Mesothelial cell of epicardium (in vitro differentiated cells): ENCODE results near the gene CDH4. TPM values are rescaled to one million over a fixed set of nuclear protein-coding genes. Genes with fewer than 3 reads are reported as not detected.
A peak's percentile ranks its signal among the peaks of the same experiment; 100 is the strongest.

ENCODE experiments used
- DNase-seq, 2 experiments: peaks; one replicate each; pipeline ENCODE4 v3.0.0; 2021; ENCODE audit warnings: low spot score in 2 of 2; ENCODE audit not compliant: unreplicated experiment in 2 of 2
- H3K27ac Mint-ChIP-seq: 2 replicates; pipeline ENCODE4 v1.8.0; 2021; ENCODE audit warnings: mixed read lengths
- H3K27me3 Mint-ChIP-seq: 2 replicates; pipeline ENCODE4 v1.8.0; 2021; ENCODE audit warnings: low read depth, mixed read lengths
- H3K36me3 Mint-ChIP-seq: 2 replicates; pipeline ENCODE4 v1.8.0; 2021; ENCODE audit warnings: mixed read lengths
- H3K4me1 Mint-ChIP-seq: 2 replicates; pipeline ENCODE4 v1.8.0; 2021; ENCODE audit warnings: mixed read lengths
- H3K4me3 Mint-ChIP-seq: 2 replicates; pipeline ENCODE4 v1.8.0; 2021; ENCODE audit warnings: mild to moderate bottlenecking, moderate library complexity, mixed read lengths
- H3K9me3 Mint-ChIP-seq: 2 replicates; pipeline ENCODE4 v1.8.0; 2021; ENCODE audit warnings: mixed read lengths
- total RNA-seq: library from RNA; stranded (reverse); gene quantifications from 3 replicates; pipeline ENCODE4 v1.2.1, GENCODE V29; 2021
- TF ChIP-seq, protein P1 (sequence below): fragments of 200-600 bp; sonication (generic); IDR thresholded peaks from one replicate; pipeline ENCODE4 v1.5.0; 2021; ENCODE audit warnings: antibody characterized with exemption; ENCODE audit not compliant: unreplicated experiment

The CDH4 gene
- total RNA-seq, 1 donor from 2014 or later = 1.1 TPM

DNA sequence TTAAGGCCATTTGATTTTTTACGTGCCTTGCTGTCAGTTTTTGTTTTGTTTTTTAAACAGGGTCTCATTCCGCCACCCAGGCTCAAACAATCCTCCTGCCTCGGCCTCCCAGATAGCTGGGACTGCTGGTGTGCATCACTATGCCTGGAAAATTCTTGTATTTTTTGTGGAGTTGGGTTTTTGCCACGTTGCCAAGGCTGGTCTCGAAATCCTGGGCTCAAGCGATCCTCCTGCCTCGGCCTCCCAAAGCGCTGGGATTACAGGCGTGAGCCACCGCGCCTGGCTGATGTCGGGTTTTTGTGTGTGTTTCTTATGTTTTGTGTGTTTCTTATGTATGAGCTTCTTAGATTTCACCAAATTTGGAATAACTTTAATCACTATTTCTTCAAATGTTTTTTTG is 708.8 kb downstream of the CDH4 start:
- Mint-ChIP-seq H3K4me1 (no peaks in the 10 kb centered on the region), H3K4me3 (no peak overlapping the region), H3K27me3 (peaks cover 3% of the 10 kb centered on the region), H3K27ac (no peak overlapping the region), H3K36me3 (no peaks in the 10 kb centered on the region), H3K9me3 (peaks cover 4% of the 10 kb centered on the region)
- no peak for DNase-seq
- TF ChIP-seq, protein P1, sequence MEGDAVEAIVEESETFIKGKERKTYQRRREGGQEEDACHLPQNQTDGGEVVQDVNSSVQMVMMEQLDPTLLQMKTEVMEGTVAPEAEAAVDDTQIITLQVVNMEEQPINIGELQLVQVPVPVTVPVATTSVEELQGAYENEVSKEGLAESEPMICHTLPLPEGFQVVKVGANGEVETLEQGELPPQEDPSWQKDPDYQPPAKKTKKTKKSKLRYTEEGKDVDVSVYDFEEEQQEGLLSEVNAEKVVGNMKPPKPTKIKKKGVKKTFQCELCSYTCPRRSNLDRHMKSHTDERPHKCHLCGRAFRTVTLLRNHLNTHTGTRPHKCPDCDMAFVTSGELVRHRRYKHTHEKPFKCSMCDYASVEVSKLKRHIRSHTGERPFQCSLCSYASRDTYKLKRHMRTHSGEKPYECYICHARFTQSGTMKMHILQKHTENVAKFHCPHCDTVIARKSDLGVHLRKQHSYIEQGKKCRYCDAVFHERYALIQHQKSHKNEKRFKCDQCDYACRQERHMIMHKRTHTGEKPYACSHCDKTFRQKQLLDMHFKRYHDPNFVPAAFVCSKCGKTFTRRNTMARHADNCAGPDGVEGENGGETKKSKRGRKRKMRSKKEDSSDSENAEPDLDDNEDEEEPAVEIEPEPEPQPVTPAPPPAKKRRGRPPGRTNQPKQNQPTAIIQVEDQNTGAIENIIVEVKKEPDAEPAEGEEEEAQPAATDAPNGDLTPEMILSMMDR = no peak

DNA sequence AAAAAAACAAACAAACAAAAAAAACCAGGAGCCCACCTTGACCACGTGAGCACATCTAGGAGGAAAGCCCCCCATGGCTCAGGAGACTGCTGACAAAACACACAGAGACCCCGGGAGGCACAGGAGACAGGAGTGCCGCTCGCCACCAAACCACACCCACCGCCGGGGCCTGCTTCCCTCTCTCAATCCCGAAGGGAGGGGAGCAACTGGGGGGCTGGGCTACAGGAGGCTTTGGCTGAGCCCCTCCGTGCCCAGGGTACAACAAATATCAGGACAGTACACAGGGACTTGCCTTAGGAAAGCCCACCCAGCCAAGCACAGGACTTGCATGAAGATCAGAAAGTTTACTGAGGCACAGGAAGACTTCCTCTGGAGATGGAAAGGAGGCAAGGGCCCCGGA is 711.1 kb downstream of the CDH4 start:
- Mint-ChIP-seq H3K27ac (no peak overlapping the region), H3K4me1 (no peaks in the 10 kb centered on the region), H3K27me3 (peaks cover 2% of the 10 kb centered on the region), H3K9me3 (peaks cover 4% of the 10 kb centered on the region), H3K36me3 (no peaks in the 10 kb centered on the region), H3K4me3 (no peak overlapping the region)
- DNase-seq = no peak
- TF ChIP-seq, protein P1 = no peak

DNA sequence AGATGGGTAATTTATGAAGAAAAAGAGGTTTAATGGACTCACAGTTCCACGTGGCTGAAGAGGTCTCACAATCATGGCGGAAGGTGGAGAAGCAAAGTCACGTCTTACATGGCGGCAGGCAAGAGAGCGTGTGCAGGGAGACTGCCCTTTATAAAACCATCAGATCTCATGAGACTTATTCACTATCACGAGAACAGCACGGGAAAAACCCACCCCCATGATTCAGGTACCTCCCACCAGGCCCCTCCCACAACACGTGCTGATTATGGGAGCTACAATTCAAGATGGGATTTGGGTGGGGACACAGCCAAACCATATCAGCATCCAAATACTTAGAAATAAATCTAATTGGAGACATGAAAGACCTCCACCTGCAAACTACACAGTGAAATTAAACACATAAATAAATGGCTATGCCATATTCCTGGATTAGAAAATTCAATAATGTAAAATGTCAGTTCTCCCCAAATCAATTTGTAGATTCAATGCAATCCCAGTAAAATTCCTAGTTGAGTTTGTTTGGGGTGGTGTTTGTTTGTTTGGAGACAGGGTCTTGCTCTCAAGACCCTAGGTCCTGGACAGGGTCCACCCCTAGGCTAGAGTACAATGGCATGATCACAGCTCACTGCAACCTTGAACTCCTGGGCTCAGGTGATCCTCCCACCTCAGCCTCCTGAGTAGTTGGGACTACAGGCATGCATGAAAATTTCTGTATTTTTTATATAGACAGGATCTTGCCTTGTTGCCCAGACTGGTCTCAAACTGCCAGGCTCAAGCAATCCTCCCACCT is 712.0 kb downstream of the CDH4 start:
- TF ChIP-seq, protein P1 = no peak
- H3K27ac Mint-ChIP-seq = no peak overlapping the region
- peaks cover 2% of the 10 kb centered on the region for H3K27me3 Mint-ChIP-seq
- DNase-seq = no peak
- peaks cover 4% of the 10 kb centered on the region for H3K9me3 Mint-ChIP-seq
- H3K4me3 Mint-ChIP-seq = no peak overlapping the region
- H3K4me1 Mint-ChIP-seq = no peaks in the 10 kb centered on the region
- no peaks in the 10 kb centered on the region for H3K36me3 Mint-ChIP-seq

DNA sequence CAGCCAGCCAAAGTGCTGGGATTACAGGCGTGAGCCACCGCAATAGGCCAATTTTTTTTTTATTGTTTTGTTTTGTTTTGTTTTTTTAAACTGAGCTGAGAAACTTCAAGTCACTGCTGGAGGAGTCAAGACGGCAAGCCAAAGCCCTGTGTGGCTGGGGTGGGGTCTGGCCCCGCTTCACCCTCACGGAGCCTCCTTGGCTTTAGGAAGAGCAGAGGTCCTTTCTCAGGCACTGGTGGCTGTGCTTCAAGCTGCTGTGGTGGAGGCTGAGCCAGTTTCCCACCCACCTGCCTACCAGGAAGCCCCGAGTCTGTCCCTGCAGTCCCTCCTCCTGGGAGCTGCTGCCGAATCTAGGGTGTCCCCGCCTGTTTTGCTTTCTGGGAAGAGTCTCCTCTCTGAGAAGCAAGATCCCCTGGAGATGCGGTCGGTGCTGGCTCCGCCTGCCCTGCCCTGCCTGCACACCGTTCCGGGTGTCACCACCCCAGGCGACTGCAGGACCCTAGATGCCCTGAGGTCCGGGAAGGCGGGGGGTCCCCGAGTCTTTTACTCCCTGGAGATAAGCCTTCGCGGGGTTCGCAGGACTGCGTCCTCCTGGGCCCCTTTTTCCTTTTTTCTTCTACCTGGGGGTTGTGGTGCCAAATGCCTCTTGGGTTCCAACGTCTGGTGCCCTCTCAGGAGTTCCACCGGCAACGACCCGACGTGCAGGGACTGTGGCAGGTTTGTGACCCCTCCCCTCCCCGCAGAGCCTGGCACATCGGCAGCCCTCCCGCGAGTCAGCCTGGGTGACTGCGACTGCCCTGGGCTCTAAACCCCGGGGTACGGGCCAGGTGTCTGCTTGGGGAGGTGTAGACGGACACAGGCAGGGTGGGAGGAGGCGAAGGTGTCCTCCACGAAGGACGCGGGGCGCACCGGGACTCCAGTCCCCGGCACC is 712.9 kb downstream of the CDH4 start:
- Mint-ChIP-seq H3K9me3 (peaks cover 4% of the 10 kb centered on the region), H3K36me3 (no peaks in the 10 kb centered on the region), H3K27me3 (peaks cover 2% of the 10 kb centered on the region), H3K4me1 (no peaks in the 10 kb centered on the region), H3K27ac (no peak overlapping the region), H3K4me3 (no peak overlapping the region)
- TF ChIP-seq, protein P1 = no peak
- peak in 1 of 2 experiments; percentile 36 for DNase-seq

DNA sequence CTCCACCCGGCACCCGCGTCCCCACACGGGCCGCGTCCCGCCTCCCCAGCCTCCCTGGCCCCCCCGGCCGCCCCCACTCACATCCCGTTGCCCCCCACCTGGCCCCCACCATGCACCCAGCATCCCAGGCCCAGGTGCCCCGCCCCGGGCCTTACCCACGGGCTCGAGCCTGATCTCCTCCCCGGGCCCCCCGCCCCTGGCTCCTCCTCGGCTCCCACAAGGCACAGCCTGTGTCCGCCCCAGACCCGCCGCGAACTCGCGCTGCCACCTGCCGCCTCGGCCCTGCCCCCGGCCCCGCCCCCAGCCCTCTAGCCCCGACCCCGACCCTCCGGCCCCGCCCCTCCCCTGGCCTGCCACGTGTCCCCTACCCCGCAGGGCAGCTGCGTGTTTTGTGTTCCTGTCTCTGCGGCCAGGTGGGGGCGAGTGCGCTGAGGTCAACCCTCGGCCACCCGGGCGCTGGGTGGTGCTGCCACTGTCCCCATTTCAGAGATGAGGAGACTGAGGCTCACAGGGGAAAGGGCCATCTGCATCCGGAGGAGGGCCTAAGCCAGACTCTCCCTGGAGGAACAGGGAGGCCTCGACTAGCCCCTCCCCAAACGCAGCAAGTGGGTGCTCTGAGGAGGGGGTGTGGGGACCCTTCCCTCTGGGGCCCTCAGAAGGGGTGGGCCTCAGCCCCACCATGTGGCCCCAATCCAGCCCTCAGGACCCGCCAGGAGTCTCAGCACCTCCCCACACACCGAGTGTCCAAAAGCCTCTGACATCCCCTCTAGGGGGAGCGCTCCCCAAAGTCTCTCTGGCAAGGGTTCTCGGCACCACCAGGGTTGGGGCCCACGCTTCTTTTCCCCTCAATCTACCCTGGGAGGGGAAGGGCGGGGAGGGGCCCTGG is 713.8 kb downstream of the CDH4 start:
- Mint-ChIP-seq H3K4me1 (no peaks in the 10 kb centered on the region), H3K36me3 (peaks cover 4% of the 10 kb centered on the region), H3K9me3 (peaks cover 7% of the 10 kb centered on the region), H3K27me3 (peaks cover 2% of the 10 kb centered on the region), H3K27ac (no peak overlapping the region), H3K4me3 (no peak overlapping the region)
- TF ChIP-seq, protein P1 = no peak
- DNase-seq = no peak
